Myocyte (in vitro differentiated cells): ENCODE measurements around the gene PEX7. TPM values are rescaled to one million over a fixed set of nuclear protein-coding genes. Genes with fewer than 3 reads are reported as not detected.
A peak's percentile ranks its signal among the peaks of the same experiment; 100 is the strongest.
"Not testable (repeated sequence)": the region's sequence is repeated elsewhere in the genome, so short reads cannot be mapped to it uniquely, and the experiment has no call there.

ENCODE experiments used
- DNase-seq: peaks from one replicate; pipeline ENCODE4 v3.0.0-alpha.2; 2012; ENCODE audit warnings: low read depth
- total RNA-seq: library from RNA; depleted of rRNA; stranded (reverse); fragments of >200 nt; gene quantifications from 2 replicates; pipeline ENCODE4 v1.2.3, GENCODE V29; 2014

The PEX7 gene
- total RNA-seq, 1 donor from 2014 or later = 13.7 TPM

- not testable (repeated sequence) for DNase-seq
Measured at GRCh38 chr6:136949957-136950356, 127.6 kb downstream of the PEX7 start.

DNA sequence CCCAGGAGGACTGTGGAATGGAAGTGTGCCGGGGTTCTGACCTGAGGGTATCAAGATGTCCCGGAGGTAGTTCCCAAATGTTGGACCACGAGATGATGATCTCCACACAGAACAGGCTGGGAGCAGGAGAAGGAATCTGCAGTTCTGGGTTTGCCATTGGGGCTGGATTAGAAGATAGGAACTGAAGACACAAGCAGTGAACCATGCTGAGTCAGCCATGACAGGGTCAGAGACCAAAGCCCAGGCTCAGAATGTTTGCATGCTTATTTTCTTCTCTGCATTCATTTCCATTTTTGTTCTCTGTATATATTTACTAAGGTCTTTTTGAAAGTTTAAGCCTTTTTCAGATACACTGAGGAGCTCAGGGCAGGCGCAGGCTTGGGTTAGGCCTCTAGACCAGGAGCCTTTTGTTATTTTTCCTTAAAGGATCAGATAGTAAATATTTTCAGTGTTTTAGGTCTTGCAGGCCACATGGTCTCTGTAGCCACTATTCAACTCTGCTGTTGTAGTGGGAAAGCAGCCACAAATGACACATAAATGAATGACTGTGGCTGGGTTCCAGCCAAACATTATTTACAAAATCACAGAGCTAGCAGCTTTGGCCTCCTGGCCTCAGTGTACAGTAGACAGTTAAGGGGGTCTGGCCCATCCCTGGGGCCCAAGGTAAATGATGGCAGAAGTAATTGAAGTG lies 128.2 kb downstream of the PEX7 start:
- DNase-seq = peak; percentile 8

- DNase-seq = peak; percentile 8
Measured at GRCh38 chr6:136952714-136953260, 130.4 kb downstream of the PEX7 start.

DNA sequence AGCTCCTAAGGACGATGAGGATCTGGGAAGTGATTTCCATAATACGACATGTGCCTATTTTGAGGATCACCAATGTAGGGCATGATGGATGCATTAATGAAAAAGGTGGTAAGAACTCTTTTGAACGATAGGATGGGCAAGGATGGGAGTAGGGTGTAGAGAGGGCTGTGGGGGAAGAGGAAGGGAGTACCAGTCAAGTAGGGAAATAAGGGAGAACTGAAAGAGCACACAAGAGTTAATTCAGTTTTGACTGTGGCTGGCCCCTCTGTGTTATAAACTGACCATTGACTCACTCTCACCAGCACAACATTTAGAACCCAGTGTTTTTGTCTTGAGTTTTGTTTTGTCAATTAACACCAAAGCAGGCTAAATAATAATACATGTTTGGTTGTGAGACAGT lies 132.7 kb downstream of the PEX7 start:
- no peak for DNase-seq

DNA sequence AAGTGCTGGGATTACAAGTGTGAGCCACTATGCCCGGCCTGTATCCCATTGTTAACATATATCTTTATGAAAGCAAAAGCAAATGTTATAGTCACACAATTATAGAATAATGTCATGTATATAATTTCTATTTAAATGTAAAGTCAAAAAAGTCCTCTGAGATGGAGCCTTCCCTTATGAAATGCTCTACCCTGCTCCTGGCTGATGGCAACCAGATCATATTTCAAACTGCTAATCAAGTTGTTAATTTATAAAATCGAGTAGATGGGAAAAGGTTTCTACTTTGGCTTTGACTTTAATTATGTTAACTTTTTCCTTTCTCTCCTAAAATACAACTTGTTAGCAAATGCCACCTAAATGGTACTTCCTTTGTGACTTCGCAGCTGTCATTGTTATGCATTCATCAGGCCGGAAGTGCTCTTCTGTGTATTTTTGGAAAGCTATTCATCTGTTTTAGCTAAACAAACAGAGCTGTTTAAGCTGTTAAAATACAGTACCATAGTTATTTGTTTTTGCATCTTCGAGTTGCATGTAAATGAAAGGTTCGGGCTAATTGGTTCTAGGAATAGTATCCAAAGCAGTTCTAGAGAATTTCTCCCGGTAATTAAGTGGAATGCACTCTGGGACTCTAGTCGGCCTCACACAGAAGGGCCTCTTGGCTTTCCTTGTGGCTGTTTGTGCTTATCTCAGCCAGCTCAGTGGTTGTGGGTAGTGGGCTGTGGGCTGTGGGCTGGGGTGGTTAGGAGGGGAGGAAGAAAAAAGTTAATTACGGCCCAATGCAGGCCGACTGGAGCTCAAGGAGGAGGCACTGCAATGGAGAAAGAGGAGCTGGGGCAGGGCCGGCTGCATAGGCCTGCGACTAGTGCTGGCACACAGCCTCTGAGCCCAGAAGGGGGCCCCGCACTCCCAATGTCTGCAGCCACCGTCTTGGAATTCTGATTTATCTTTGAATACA lies 134.5 kb downstream of the PEX7 start:
- peak; percentile 83 for DNase-seq

DNA sequence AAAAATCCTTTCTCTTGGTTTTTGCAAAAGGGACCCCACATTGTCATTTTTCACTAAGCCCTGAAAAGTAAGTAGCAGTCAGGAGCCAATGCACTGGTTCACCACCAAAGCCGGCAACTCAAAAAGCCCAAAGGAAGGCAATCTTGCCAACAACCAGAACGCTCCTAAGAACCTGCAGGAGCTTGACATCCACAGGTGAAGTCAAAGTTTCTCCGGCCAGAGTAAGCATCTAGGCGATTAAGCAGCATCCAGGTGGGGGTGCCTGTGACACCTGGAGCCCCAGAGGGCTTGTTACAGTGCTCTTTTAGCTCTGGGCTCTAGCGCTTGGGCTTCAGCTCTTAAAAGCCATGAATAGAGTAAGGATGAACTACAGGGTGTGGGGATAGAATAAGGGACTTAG lies 135.8 kb downstream of the PEX7 start:
- no peak for DNase-seq

DNA sequence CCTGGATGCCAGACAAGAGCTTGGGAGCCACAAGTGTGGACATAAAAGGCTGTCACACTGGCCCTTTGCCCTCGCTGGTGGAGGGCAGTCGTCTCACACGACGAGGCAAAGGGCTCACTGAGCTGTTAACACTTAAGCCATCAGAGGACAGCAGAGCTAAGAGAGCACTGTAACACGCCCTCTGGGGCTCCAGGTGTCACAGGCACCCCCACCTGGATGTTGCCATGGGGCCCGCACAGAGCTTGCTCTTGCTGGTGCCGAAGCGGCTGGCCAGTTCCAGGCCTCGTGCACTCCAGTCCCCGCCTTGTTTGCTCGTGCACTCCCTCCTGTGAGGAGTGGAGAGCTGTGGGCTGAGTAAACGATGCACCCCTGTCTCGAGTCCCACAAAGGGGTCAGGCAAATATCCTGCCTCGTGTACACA lies 137.1 kb downstream of the PEX7 start:
- peak; percentile 25 for DNase-seq

- not testable (repeated sequence) for DNase-seq
Measured at GRCh38 chr6:136959935-136960334, 137.5 kb downstream of the PEX7 start.

- DNase-seq = no peak
Measured at GRCh38 chr6:136960781-136961180, 138.4 kb downstream of the PEX7 start.

- DNase-seq = no peak
Measured at GRCh38 chr6:136961848-136962247, 139.5 kb downstream of the PEX7 start.

- DNase-seq = peak; percentile 82
Measured at GRCh38 chr6:136962661-136963060, 140.3 kb downstream of the PEX7 start.

DNA sequence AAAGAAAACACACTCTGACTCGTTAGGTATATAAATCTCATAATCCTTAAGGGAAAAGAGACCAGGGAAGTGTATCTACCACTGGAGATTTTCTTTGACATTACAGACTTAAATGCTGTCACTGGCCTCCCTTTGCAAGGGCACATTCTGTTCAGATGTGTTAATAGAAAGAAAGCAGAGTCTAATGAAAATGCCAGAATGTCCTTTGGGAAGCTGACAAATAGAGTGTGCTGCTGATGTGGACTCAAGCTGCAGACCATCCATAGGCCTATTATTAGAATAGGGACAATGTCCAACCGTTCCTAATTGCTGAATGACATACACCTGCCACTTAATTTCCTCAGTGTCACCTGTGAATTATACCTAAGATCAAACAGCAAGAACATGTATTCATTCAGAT lies 140.9 kb downstream of the PEX7 start:
- DNase-seq = peak; percentile 9

Other genes starting within 250 kb of the PEX7 start
- 14.2 and 15.7 TPM in 2 replicates for gene MAP3K5, start 30.1 kb upstream of the PEX7 start, total RNA-seq
- not detected in 2 replicates for gene SLC35D3, start 99.7 kb downstream of the PEX7 start, total RNA-seq
- gene IL20RA, start 222.4 kb downstream of the PEX7 start, total RNA-seq = 6.4 and 6.7 TPM in 2 replicates